PC-9 (cell line): ENCODE results near the gene AP4M1. TPM values are rescaled to one million over a fixed set of nuclear protein-coding genes. Genes with fewer than 3 reads are reported as not detected.
A peak's percentile ranks its signal among the peaks of the same experiment; 100 is the strongest.

Experiments
- BruUV-seq: library from RNA; stranded (reverse); fragments of 400-500 nt; replicated peaks from 2 replicates; lab custom pipeline; 2021; lab: Mats Ljungman, UMichigan
- CTCF ChIA-PET: fragments of 300-600 bp; sonication (Branson Sonifier 250); formaldehyde crosslinking; loops from one replicate; lab custom pipeline; 2022; ENCODE audit warnings: antibody characterized with exemption; lab: Charles Lee
- POLR2A ChIA-PET: fragments of 300-600 bp; sonication (Branson Sonifier 250); formaldehyde crosslinking; loops from one replicate; lab custom pipeline; 2022; ENCODE audit warnings: antibody characterized with exemption; ENCODE audit not compliant: unreplicated experiment; lab: Charles Lee
- DNase-seq, 2 experiments: peaks; one replicate each; pipeline versions ENCODE4 v3.0.0 to v3.0.0-alpha.2; 2015 to 2022; ENCODE audit warnings: mixed read lengths in 1 of 2
- H2AFZ ChIP-seq: fragments of 200-600 bp; sonication (generic); 2 replicates; pipeline ENCODE4 v1.8.1; 2017; ENCODE audit warnings: antibody characterized with exemption
- H3F3A ChIP-seq: fragments of 200-600 bp; sonication (generic); 2 replicates; pipeline ENCODE4 v1.8.1; 2017; ENCODE audit warnings: antibody characterized with exemption, mild to moderate bottlenecking, low read depth; ENCODE audit not compliant: insufficient read depth
- H3K27ac ChIP-seq: fragments of 200-600 bp; sonication (generic); 2 replicates; pipeline ENCODE4 v1.6.1; 2016; ENCODE audit warnings: mixed run types
- H3K27me3 ChIP-seq: fragments of 200-600 bp; sonication (generic); 2 replicates; pipeline ENCODE4 v1.6.1; 2016; ENCODE audit warnings: low read depth, mixed run types; ENCODE audit not compliant: insufficient read depth
- H3K36me3 ChIP-seq: fragments of 200-600 bp; sonication (generic); 2 replicates; pipeline ENCODE4 v1.6.1; 2016; ENCODE audit warnings: low read depth, mixed run types
- H3K4me1 ChIP-seq: fragments of 200-600 bp; sonication (generic); replicated peaks from 2 replicates; pipeline ENCODE4 v1.6.1; 2016; ENCODE audit warnings: mixed run types; ENCODE audit not compliant: insufficient read depth
- H3K4me2 ChIP-seq: fragments of 200-600 bp; sonication (generic); 2 replicates; pipeline ENCODE4 v1.6.1; 2017; ENCODE audit warnings: mixed run types
- H3K4me3 ChIP-seq: fragments of 200-600 bp; sonication (generic); 2 replicates; pipeline ENCODE4 v1.6.1; 2016; ENCODE audit warnings: mixed run types
- H3K79me2 ChIP-seq: fragments of 200-600 bp; sonication (generic); 2 replicates; pipeline ENCODE4 v1.6.1; 2017; ENCODE audit warnings: low read depth, mixed run types
- H3K9me2 ChIP-seq: fragments of 200-600 bp; sonication (generic); 2 replicates; pipeline ENCODE4 v1.8.1; 2017; ENCODE audit warnings: mild to moderate bottlenecking; ENCODE audit not compliant: insufficient read depth
- H3K9me3 ChIP-seq: fragments of 200-600 bp; sonication (generic); 2 replicates; pipeline ENCODE4 v1.8.1; 2016; ENCODE audit warnings: low read depth; ENCODE audit not compliant: insufficient read depth
- H4K20me1 ChIP-seq: fragments of 200-600 bp; sonication (generic); 2 replicates; pipeline ENCODE4 v1.8.1; 2017; ENCODE audit not compliant: insufficient read depth
- EZH2 ChIP-seq: fragments of 200-600 bp; sonication (generic); IDR thresholded peaks from 2 replicates; pipeline ENCODE4 v1.8.0; 2017; ENCODE audit warnings: antibody characterized with exemption, low read depth
- intact Hi-C: fragments of 100-400 bp; cut with micrococcal nuclease; formaldehyde crosslinking; loops from one replicate; pipeline ENCODE4 v1.10.0; 2022; ENCODE audit not compliant: unreplicated experiment
- total RNA-seq: library from RNA; stranded (reverse); gene quantifications from 2 replicates; pipeline ENCODE4 v1.2.3, GENCODE V29; 2021
- TF ChIP-seq, protein P1 (sequence below): fragments of 200-600 bp; sonication (generic); conservative IDR thresholded peaks from 2 replicates; pipeline ENCODE4 v1.6.1; 2017; ENCODE audit warnings: mixed run types, antibody characterized with exemption, mild to moderate bottlenecking, moderate library complexity

AP4M1 gene
- total RNA-seq, 1 experiment from 2014 or later, result 18.1 TPM

DNA sequence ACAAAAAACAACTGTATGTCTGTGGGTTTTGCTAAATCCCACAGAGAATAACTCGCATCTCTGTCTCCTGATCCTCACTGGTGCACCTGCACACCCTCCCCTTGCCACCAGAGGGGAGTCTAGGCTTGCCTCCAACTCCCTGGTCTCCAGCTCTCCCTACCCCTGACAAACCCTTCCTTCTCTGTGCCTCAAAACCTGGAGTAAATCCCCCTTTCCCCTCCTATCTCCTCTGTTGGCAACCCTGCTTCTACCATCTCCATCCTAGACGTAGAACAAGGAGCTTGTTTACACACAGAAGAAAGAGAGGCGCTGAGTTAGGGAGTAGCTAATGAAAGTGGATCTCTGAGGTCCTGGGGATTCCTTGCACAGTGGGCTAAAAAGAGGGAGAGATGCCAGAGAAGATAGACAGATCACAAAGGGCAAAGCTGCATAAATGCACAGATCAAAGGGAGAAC lies 31.3 kb downstream of the AP4M1 start:
- no TSS peak for BruUV-seq
- Histone ChIP-seq H3K4me1 (peaks cover 17% of the 10 kb centered on the region), H3K27me3 (no peaks in the 10 kb centered on the region), H3K9me2 (no peaks in the 10 kb centered on the region), H3K4me2 (no peak overlapping the region), H4K20me1 (no peaks in the 10 kb centered on the region), H3K4me3 (no peak overlapping the region), H3K36me3 (no peaks in the 10 kb centered on the region), H3F3A (peaks cover 36% of the 10 kb centered on the region), H2AFZ (no peak overlapping the region), H3K27ac (no peak overlapping the region), H3K9me3 (no peaks in the 10 kb centered on the region), H3K79me2 (no peaks in the 10 kb centered on the region)
- POLR2A ChIA-PET, result interaction anchor here (1.1 kb wide), 1 partner anchor 16 kb away, joined by 6 read pairs; the partner anchor contains the start of gene LAMTOR4
- intact Hi-C loops, result loop anchor here (1.0 to 10.0 kb wide), 4 partner anchors 82 to 722 kb away; partner anchors contain the start of gene SLC12A9
- CTCF ChIA-PET, result interaction anchor here (0.6 to 1.4 kb wide), 6 partner anchors 12 to 320 kb away, joined by 3 to 9 read pairs (median 5); no protein-coding TSS in a partner anchor
- peak; percentile 49 to 74 for DNase-seq
- TF ChIP-seq EZH2, result no peak
- TF ChIP-seq, protein P1, sequence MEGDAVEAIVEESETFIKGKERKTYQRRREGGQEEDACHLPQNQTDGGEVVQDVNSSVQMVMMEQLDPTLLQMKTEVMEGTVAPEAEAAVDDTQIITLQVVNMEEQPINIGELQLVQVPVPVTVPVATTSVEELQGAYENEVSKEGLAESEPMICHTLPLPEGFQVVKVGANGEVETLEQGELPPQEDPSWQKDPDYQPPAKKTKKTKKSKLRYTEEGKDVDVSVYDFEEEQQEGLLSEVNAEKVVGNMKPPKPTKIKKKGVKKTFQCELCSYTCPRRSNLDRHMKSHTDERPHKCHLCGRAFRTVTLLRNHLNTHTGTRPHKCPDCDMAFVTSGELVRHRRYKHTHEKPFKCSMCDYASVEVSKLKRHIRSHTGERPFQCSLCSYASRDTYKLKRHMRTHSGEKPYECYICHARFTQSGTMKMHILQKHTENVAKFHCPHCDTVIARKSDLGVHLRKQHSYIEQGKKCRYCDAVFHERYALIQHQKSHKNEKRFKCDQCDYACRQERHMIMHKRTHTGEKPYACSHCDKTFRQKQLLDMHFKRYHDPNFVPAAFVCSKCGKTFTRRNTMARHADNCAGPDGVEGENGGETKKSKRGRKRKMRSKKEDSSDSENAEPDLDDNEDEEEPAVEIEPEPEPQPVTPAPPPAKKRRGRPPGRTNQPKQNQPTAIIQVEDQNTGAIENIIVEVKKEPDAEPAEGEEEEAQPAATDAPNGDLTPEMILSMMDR, result peak; percentile 89

GRCh38 chr7:100137851-100138760 lies 36.7 kb downstream of the AP4M1 start:
- Histone ChIP-seq H2AFZ (no peak overlapping the region), H4K20me1 (no peaks in the 10 kb centered on the region), H3F3A (peaks cover 59% of the 10 kb centered on the region), H3K36me3 (no peaks in the 10 kb centered on the region), H3K27ac (peak overlapping the region; percentile 61), H3K27me3 (no peaks in the 10 kb centered on the region), H3K4me1 (peaks cover 43% of the 10 kb centered on the region), H3K4me3 (no peak overlapping the region), H3K9me3 (no peaks in the 10 kb centered on the region), H3K79me2 (no peaks in the 10 kb centered on the region), H3K4me2 (peak overlapping the region; percentile 56), H3K9me2 (no peaks in the 10 kb centered on the region)
- ChIA-PET CTCF (interaction anchor here (0.6 to 0.9 kb wide), 4 partner anchors 79 to 590 kb away, joined by 3 to 4 read pairs (median 4); no protein-coding TSS in a partner anchor), POLR2A (interaction anchor here (0.5 to 1.1 kb wide), 8 partner anchors 11 to 495 kb away, joined by 3 to 21 read pairs (median 4); partner anchors contain the start of genes LAMTOR4 and PPP1R35)
- intact Hi-C loops, result loop anchor here (10.0 kb wide), 1 partner anchor 717 kb away; the partner anchor contains the start of gene SLC12A9
- peak; percentile 55 to 98 for DNase-seq
- no TSS peak for BruUV-seq
- TF ChIP-seq EZH2, result no peak
- TF ChIP-seq, protein P1, result no peak

DNA sequence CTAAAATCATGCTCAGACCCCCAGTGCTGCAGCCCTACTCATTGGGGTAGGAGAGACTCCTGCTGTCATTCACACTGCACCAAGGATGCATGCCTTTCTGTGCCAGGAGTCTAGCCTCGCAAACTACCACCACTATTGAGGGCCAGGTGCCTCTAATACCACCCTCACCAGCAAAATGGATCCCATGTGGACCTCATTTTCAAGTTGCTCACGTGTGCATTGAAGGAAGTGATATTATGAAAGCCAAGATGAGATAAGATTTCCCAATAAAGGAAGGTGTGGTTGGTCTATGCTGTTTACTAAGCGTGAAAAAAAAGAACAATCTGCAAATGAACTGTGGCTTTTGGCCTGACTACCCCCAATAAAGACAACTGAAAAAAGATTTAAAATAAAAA lies 40.1 kb downstream of the AP4M1 start:
- DNase-seq, result peak in 1 of 2 experiments; percentile 78
- Histone ChIP-seq H3K36me3 (no peaks in the 10 kb centered on the region), H3F3A (peaks cover 72% of the 10 kb centered on the region), H4K20me1 (no peaks in the 10 kb centered on the region), H2AFZ (no peak overlapping the region), H3K4me1 (peaks cover 49% of the 10 kb centered on the region), H3K79me2 (no peaks in the 10 kb centered on the region), H3K4me2 (peak overlapping the region; percentile 53), H3K4me3 (no peak overlapping the region), H3K9me3 (no peaks in the 10 kb centered on the region), H3K9me2 (no peaks in the 10 kb centered on the region), H3K27me3 (no peaks in the 10 kb centered on the region), H3K27ac (peak overlapping the region; percentile 83)
- TF ChIP-seq, protein P1, result no peak
- no peak for TF ChIP-seq EZH2
- no TSS peak for BruUV-seq
- ChIA-PET CTCF (no interaction called here), POLR2A (interaction anchor here (0.6 kb wide), 1 partner anchor 248 kb away, joined by 13 read pairs; no protein-coding TSS in a partner anchor)
- intact Hi-C loops, result no loop called here
